ENCODE data around the gene COPB1. TPM values are rescaled to one million over a fixed set of nuclear protein-coding genes. Genes with fewer than 3 reads are reported as not detected.

The COPB1 gene
- total RNA-seq, 1 donor from 2014 or later, result 135 TPM

- Mint-ChIP-seq H3K27ac (ENCODE audit: unreplicated experiment) (no peak overlapping the region), H3K4me3 (ENCODE audit: unreplicated experiment) (no peak overlapping the region), H3K27me3 (ENCODE audit: unreplicated experiment) (peaks cover 25% of the 10 kb centered on the region), H3K9me3 (ENCODE audit: unreplicated experiment) (no peaks in the 10 kb centered on the region), H3K36me3 (ENCODE audit: unreplicated experiment) (no peaks in the 10 kb centered on the region), H3K4me1 (ENCODE audit: unreplicated experiment) (no peaks in the 10 kb centered on the region)
- no peak for DNase-seq (ENCODE audit: extremely low spot score, unreplicated experiment)
- TF ChIP-seq CTCF (IDR thresholded peaks at IDR 0.05), result no peak
Observed at GRCh38 chr11:14542324-14542723, 42.7 kb upstream of the COPB1 start.

- TF ChIP-seq CTCF (IDR thresholded peaks at IDR 0.05), result no peak
- H3K27me3 Mint-ChIP-seq (ENCODE audit: unreplicated experiment), result peaks cover 25% of the 10 kb centered on the region
- H3K36me3 Mint-ChIP-seq (ENCODE audit: unreplicated experiment), result no peaks in the 10 kb centered on the region
- no peak overlapping the region for H3K27ac Mint-ChIP-seq (ENCODE audit: unreplicated experiment)
- DNase-seq (ENCODE audit: extremely low spot score, unreplicated experiment), result no peak
- no peak overlapping the region for H3K4me3 Mint-ChIP-seq (ENCODE audit: unreplicated experiment)
- H3K9me3 Mint-ChIP-seq (ENCODE audit: unreplicated experiment), result no peaks in the 10 kb centered on the region
- H3K4me1 Mint-ChIP-seq (ENCODE audit: unreplicated experiment), result peaks cover 2% of the 10 kb centered on the region
Observed at GRCh38 chr11:14541192-14541947, 41.8 kb upstream of the COPB1 start.

- no peak for TF ChIP-seq CTCF (IDR thresholded peaks at IDR 0.05)
- Mint-ChIP-seq H3K27me3 (ENCODE audit: unreplicated experiment) (peaks cover 25% of the 10 kb centered on the region), H3K4me1 (ENCODE audit: unreplicated experiment) (peaks cover 2% of the 10 kb centered on the region), H3K4me3 (ENCODE audit: unreplicated experiment) (no peak overlapping the region), H3K36me3 (ENCODE audit: unreplicated experiment) (no peaks in the 10 kb centered on the region), H3K9me3 (ENCODE audit: unreplicated experiment) (no peaks in the 10 kb centered on the region), H3K27ac (ENCODE audit: unreplicated experiment) (no peak overlapping the region)
- DNase-seq (ENCODE audit: extremely low spot score, unreplicated experiment), result no peak
Observed at GRCh38 chr11:14539982-14540421, 40.4 kb upstream of the COPB1 start.

- no peak for DNase-seq (ENCODE audit: extremely low spot score, unreplicated experiment)
- Mint-ChIP-seq H3K27me3 (ENCODE audit: unreplicated experiment) (peaks cover 25% of the 10 kb centered on the region), H3K4me1 (ENCODE audit: unreplicated experiment) (peaks cover 2% of the 10 kb centered on the region), H3K36me3 (ENCODE audit: unreplicated experiment) (no peaks in the 10 kb centered on the region), H3K4me3 (ENCODE audit: unreplicated experiment) (no peak overlapping the region), H3K9me3 (ENCODE audit: unreplicated experiment) (no peaks in the 10 kb centered on the region), H3K27ac (ENCODE audit: unreplicated experiment) (no peak overlapping the region)
- TF ChIP-seq CTCF (IDR thresholded peaks at IDR 0.05), result no peak
Observed at GRCh38 chr11:14538926-14539554, 39.4 kb upstream of the COPB1 start.

- Mint-ChIP-seq H3K4me3 (ENCODE audit: unreplicated experiment) (no peak overlapping the region), H3K27me3 (ENCODE audit: unreplicated experiment) (peaks cover 25% of the 10 kb centered on the region), H3K9me3 (ENCODE audit: unreplicated experiment) (no peaks in the 10 kb centered on the region), H3K4me1 (ENCODE audit: unreplicated experiment) (peaks cover 2% of the 10 kb centered on the region), H3K36me3 (ENCODE audit: unreplicated experiment) (no peaks in the 10 kb centered on the region), H3K27ac (ENCODE audit: unreplicated experiment) (no peak overlapping the region)
- TF ChIP-seq CTCF (IDR thresholded peaks at IDR 0.05), result no peak
- DNase-seq (ENCODE audit: extremely low spot score, unreplicated experiment), result no peak
Observed at GRCh38 chr11:14538271-14538925, 38.8 kb upstream of the COPB1 start.

All from osteocyte (in vitro differentiated cells).